Retina (tissue), 1 donor: Measurements from ENCODE around the gene HIPK3.

Experiments used
- DNase-seq: peaks from one replicate; pipeline ENCODE4 v3.0.0-alpha.2; 2016

HIPK3 gene

GRCh38 chr11:33309118-33309517, 51.9 kb downstream of the HIPK3 start:
- DNase-seq: no peak

GRCh38 chr11:33310720-33311500, 53.7 kb downstream of the HIPK3 start:
- DNase-seq: no peak

- no peak for DNase-seq
Observed at GRCh38 chr11:33311680-33312079, 54.5 kb downstream of the HIPK3 start.

GRCh38 chr11:33315822-33316221, 58.6 kb downstream of the HIPK3 start:
- no peak for DNase-seq

- no peak for DNase-seq
Observed at GRCh38 chr11:33317662-33318061, 60.5 kb downstream of the HIPK3 start.

GRCh38 chr11:33320016-33320813, 63.0 kb downstream of the HIPK3 start:
- no peak for DNase-seq

- no peak for DNase-seq
Observed at GRCh38 chr11:33320814-33321330, 63.7 kb downstream of the HIPK3 start.

GRCh38 chr11:33321422-33321821, 64.2 kb downstream of the HIPK3 start:
- no peak for DNase-seq

GRCh38 chr11:33323421-33323820, 66.2 kb downstream of the HIPK3 start:
- DNase-seq: no peak

GRCh38 chr11:33324302-33324985, 67.3 kb downstream of the HIPK3 start:
- peak; percentile 16 for DNase-seq

GRCh38 chr11:33325451-33325850, 68.3 kb downstream of the HIPK3 start:
- DNase-seq: no peak

- DNase-seq: peak; percentile 17
Observed at GRCh38 chr11:33329705-33330329, 72.6 kb downstream of the HIPK3 start.

- no peak for DNase-seq
Observed at GRCh38 chr11:33333816-33334215, 76.6 kb downstream of the HIPK3 start.

GRCh38 chr11:33334627-33335026, 77.4 kb downstream of the HIPK3 start:
- no peak for DNase-seq

- no peak for DNase-seq
Observed at GRCh38 chr11:33339247-33339646, 82.1 kb downstream of the HIPK3 start.

- DNase-seq: no peak
Observed at GRCh38 chr11:33344611-33345010, 87.4 kb downstream of the HIPK3 start.

GRCh38 chr11:33347490-33348125, 90.4 kb downstream of the HIPK3 start:
- DNase-seq: no peak

- no peak for DNase-seq
Observed at GRCh38 chr11:33350287-33350686, 93.1 kb downstream of the HIPK3 start.

GRCh38 chr11:33358150-33358831, 101.1 kb downstream of the HIPK3 start:
- DNase-seq: no peak

- DNase-seq: no peak
Observed at GRCh38 chr11:33360642-33361041, 103.5 kb downstream of the HIPK3 start.

GRCh38 chr11:33362051-33362910, 105.1 kb downstream of the HIPK3 start:
- peak; percentile 39 for DNase-seq
